ENCODE measurements around the gene ZNF385C. TPM values are rescaled to one million over a fixed set of nuclear protein-coding genes. Genes with fewer than 3 reads are reported as not detected.

The ZNF385C gene
- total and polyA plus RNA-seq, 12 donors, result 0.07 to 0.16 (median 0.11) TPM; not detected in 6

- H3K4me1 ChIP-seq (replicated peaks in 1 of 2), result peaks cover 23 to 35% of the 10 kb centered on the region in 2 donors
- H3K27me3 ChIP-seq, result no peaks in the 10 kb centered on the region
- peak within 1 kb of the TSS; percentile 6 to 74 (median 57) for H3K4me3 ChIP-seq
- peak; percentile 46 to 81 for TF ChIP-seq POLR2A (IDR thresholded peaks at IDR 0.05)
- TF ChIP-seq CTCF (IDR thresholded peaks at IDR 0.05), result no peak
- no peaks in the 10 kb centered on the region for H3K9me3 ChIP-seq (replicated peaks in 1 of 3)
- WGBS, 4 donors, result 0 to 1% (median 0%) methylated on average over 4 to 10 of the region's 10 CpGs
- peak; percentile 68 to 91 (median 83) for DNase-seq
- H3K27ac ChIP-seq, result peak within 1 kb of the TSS; percentile 88 to 93 (median 90)
- peaks cover 0 to 32% of the 10 kb centered on the region in 2 donors for H3K36me3 ChIP-seq (replicated peaks in 1 of 2)
- intact Hi-C loops (cut with DNase I), result loop anchor here (5.0 kb wide), 2 partner anchors 85 to 150 kb away; no protein-coding TSS in a partner anchor
Measured at GRCh38 chr17:42112552-42113176, 14.4 kb upstream of the ZNF385C start, which contains the start of gene DHX58. DHX58 (minus strand) TSS chr17:42112714; CDS start chr17:42111892, 822 bp downstream.

DNA sequence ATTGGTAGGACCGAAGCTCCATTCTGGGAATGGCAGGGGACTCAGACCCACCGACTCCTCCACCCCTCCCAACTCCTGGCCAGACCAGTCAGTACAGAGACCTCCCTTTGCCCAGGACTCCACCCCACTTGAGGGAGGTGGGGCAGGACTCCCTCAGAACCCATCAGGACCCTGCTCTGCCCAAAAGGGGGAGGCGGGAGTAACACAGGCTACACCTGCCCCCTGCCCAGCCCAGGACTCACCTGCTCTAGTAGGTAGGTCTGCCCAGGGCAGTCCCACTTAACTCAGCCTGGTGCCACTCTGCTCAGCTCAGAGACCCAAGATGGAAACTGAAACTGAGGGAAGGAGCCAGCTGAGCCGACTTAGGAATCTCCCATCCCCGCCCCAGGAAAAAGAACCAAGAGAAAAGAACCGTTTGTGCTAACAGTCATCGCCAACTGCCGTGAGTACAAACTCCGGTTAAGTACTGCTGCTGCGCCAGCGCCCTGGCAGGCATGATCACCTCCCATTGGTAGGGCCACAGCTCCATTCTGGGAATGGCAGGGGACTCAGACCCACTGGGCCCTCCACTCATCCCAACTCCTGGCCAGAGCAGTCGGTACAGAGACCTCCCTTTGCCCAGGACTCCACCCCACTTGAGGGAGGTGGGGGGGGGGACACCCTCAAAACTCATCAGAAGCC is 13.7 kb upstream of the ZNF385C start:
- peak overlapping the region; percentile 6 to 74 (median 57) for H3K4me3 ChIP-seq
- H3K27ac ChIP-seq, result peak overlapping the region; percentile 88 to 93 (median 90)
- intact Hi-C loops (cut with DNase I), result loop anchor here (5.0 kb wide), 2 partner anchors 85 to 150 kb away; no protein-coding TSS in a partner anchor
- 2 to 22% (median 7%) methylated on average over 6 to 12 of the region's 12 CpGs for WGBS, 4 donors
- no peak for TF ChIP-seq POLR2A (IDR thresholded peaks at IDR 0.05)
- no peak for TF ChIP-seq CTCF (IDR thresholded peaks at IDR 0.05)
- no peaks in the 10 kb centered on the region for H3K9me3 ChIP-seq (replicated peaks in 1 of 3)
- H3K27me3 ChIP-seq, result no peaks in the 10 kb centered on the region
- H3K36me3 ChIP-seq (replicated peaks in 1 of 2), result peaks cover 0 to 27% of the 10 kb centered on the region in 2 donors
- peaks cover 23 to 35% of the 10 kb centered on the region in 2 donors for H3K4me1 ChIP-seq (replicated peaks in 1 of 2)
- peak in 6 of 7 donors; percentile 49 to 74 (median 59) for DNase-seq

DNA sequence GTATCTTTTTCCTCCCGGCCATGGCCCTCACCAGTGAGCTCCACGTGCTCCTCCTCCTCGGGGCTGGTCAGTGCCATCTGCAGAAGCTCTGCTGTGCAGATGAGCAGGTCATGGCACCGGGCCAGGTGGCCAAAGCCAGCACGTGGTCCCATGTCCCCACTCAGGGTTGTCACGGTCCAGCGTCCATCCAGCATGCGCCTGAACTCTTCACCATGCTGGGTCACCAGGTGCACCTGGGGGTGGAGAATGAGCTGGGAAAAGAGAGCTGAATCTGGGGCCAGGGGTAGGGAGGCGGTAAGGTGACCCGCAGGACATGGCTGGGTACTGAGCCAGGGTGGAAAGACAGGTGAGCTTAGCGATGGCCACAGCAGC is 13.0 kb upstream of the ZNF385C start:
- Histone ChIP-seq H3K27me3 (no peaks in the 10 kb centered on the region), H3K9me3 (replicated peaks in 1 of 3) (no peaks in the 10 kb centered on the region), H3K4me3 (no peak overlapping the region), H3K4me1 (replicated peaks in 1 of 2) (peaks cover 19 to 31% of the 10 kb centered on the region in 2 donors), H3K36me3 (replicated peaks in 1 of 2) (peaks cover 0 to 27% of the 10 kb centered on the region in 2 donors), H3K27ac (peak overlapping the region in 3 of 5 donors; percentile 88 to 93 (median 88))
- intact Hi-C loops (cut with DNase I), result loop anchor here (5.0 kb wide), 2 partner anchors 84 to 149 kb away; no protein-coding TSS in a partner anchor
- no peak for TF ChIP-seq POLR2A (IDR thresholded peaks at IDR 0.05)
- no peak for TF ChIP-seq CTCF (IDR thresholded peaks at IDR 0.05)
- 79 to 87% (median 83%) methylated on average over 5 to 11 of the region's 11 CpGs for WGBS, 4 donors
- no peak for DNase-seq
